ENCODE data around the gene NDN.

- TF ChIP-seq, protein P1, sequence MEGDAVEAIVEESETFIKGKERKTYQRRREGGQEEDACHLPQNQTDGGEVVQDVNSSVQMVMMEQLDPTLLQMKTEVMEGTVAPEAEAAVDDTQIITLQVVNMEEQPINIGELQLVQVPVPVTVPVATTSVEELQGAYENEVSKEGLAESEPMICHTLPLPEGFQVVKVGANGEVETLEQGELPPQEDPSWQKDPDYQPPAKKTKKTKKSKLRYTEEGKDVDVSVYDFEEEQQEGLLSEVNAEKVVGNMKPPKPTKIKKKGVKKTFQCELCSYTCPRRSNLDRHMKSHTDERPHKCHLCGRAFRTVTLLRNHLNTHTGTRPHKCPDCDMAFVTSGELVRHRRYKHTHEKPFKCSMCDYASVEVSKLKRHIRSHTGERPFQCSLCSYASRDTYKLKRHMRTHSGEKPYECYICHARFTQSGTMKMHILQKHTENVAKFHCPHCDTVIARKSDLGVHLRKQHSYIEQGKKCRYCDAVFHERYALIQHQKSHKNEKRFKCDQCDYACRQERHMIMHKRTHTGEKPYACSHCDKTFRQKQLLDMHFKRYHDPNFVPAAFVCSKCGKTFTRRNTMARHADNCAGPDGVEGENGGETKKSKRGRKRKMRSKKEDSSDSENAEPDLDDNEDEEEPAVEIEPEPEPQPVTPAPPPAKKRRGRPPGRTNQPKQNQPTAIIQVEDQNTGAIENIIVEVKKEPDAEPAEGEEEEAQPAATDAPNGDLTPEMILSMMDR (IDR thresholded peaks at IDR 0.05): no peak
- TF ChIP-seq POLR2A (IDR thresholded peaks at IDR 0.05): no peak
Observed at GRCh38 chr15:23690450-23690852, 3.3 kb upstream of the NDN start.

Measured in adrenal gland (tissue), 5 donors.